CD4-positive, alpha-beta T cell treated with Interleukin-17A for 4 hours (primary cell): ENCODE results near the gene DECR2.
"Not testable (repeated sequence)": the region's sequence is repeated elsewhere in the genome, so short reads cannot be mapped to it uniquely, and the experiment has no call there.

Source experiments
- DNase-seq: peaks from one replicate; pipeline ENCODE4 v3.0.0-alpha.2; 2020; ENCODE audit warnings: mixed read lengths

The DECR2 gene

DNA sequence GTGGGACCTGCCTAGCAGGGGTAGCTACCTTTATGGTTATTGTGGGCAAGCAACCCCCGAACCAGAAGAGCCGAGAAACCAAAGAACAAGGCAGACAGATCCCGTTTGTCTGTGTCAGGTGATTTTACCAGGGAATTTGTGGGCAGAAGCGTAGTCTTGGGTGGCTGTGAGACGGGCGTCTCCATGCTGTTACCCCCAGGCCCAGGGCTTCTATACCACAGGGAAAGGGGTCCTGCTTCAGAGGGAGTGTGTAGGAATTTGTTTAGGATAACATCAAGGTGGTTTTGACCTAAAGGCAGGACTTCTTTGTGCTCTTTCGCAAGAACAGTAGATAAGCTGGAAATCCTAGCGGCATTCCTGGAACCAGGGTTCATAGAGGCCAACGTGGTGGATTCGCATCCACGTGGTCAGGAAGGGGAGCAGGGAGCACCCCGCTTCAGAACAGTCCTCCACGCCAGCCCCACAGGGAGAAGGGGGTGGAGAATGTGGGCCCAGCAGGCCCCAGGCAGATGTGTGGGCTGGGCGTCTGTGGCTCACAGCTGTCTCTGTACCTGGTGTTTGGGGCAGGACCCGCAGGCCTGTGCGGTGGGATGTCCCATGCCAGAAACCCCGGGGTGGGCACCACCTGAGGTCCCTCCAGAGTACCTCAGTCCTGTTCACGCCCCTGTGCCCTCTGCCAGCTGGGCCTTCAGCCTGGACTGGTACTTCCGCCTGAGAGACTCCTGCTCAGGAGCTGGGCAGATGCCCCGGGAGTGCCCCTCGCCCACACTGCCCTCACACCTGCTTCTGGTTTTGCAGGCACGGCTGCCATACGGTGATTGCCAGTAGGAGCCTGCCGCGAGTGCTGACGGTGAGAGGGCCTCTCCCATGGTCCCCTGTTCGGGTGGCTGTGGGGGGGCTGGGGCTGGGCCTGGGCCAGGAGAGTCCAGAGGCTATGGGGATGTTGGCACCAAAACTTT lies 4.1 kb downstream of the DECR2 start:
- no peak for DNase-seq

DNA sequence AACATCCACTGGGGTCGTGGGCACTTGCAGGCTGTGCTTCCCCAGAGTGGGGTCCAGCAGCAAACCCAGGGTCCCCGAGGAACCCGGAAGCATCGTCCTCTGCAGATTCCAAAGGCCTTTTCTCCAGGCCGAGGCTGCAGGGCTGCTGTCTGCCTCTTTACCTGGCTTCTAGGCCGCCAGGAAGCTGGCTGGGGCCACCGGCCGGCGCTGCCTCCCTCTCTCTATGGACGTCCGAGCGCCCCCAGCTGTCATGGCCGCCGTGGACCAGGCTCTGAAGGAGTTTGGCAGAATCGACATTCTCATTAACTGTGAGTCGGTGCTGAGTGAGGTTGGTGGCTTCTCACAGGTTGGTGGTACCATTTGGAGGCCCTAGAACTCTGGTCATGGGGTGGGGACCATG lies 5.6 kb downstream of the DECR2 start:
- DNase-seq: no peak

DNA sequence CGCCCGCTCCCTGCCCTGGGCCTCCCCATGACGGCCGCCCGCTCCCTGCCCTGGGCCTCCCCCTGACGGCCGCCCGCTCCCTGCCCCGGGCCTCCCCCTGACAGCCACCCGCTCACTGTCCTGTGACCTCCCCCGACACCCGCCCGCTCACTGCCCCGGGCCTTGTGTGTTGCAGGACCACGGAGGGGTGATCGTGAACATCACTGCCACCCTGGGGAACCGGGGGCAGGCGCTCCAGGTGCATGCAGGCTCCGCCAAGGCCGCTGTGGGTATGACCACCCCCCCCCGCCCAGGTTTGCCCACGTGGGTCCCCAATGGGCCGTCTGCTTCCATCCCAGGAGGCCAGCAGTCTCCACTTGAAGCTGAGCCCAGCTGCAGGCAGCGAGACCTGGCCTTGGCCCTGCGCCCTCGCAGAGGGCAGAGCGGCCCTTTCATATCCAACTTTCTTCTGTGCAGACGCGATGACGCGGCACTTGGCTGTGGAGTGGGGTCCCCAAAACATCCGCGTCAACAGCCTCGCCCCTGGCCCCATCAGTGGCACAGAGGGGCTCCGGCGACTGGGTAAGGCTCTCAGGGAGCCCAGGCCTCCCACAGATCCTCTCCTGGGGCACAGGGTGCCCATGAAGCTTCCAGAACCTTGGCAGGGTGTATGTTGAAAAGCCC lies 9.0 kb downstream of the DECR2 start:
- DNase-seq: no peak

DNA sequence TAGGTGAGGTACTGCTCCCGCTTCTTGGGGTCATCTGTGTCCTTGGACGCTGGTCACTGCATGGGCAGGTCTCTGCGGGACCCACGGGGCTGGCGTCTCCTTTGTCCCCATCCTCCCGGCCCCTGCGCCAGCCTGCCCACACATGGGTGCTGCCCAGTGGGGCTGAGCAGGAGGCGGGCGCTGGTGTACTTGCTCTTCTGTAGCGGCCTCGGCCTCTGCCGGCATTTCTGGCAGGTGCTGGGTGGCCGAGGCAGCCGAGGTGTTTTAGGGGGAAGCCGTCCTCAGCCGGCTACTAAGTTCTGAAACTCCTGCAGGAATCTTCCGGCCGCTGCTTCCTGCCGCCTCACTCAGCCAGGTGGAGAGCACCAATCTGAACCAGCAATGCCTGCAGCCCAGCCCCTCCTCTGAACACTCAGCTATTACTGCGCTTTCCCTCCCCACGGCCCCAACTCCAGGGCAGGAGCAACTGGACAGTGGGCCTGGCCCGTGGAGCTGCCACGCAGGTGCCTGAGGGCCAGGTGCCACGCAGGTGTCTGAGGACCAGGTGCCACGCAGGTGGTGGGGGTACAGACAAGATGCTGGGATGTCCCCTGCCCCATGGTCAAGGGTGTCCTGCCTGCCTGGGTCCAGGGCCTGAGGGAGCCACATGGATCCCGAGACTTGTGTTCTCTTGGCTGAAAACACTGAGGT lies 10.0 kb downstream of the DECR2 start:
- DNase-seq: no peak

DNA sequence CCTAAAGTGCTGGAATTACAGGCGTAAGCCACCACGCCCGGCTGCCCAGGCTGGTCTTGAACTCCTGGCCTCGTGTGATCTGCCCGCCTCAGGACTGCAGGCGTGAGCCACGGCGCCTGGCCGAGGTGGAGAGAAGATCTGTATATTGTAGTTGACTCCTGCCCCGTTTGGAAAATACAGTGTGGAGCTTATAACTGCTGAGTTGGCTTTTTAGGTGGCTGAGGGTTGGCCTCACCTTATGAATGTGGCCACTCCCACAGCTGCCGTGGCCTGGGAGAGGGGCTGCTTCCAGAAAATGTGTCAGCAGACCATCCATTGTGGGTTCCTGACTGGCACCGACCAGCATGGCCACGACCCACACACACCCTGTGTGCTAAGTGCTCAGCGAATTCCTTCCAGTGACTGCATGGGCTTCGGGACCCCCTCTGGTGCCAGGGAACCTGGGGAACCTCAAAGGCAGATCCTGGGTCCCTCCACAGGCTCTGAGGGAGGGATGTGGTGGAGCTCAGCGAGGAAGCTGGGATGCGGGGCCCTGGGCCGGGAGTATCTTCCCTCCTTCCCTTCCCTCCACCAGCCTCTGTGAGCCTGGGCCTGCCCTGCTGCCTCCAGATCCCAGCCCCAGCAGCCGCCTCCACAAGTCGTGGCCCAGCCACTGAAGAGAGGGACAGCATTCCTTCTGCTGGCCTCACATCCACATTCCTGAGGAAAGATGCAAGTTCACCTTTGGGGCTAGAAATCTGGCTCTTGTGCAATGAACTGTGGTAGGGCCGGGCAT lies 12.9 kb downstream of the DECR2 start:
- no peak for DNase-seq

DNA sequence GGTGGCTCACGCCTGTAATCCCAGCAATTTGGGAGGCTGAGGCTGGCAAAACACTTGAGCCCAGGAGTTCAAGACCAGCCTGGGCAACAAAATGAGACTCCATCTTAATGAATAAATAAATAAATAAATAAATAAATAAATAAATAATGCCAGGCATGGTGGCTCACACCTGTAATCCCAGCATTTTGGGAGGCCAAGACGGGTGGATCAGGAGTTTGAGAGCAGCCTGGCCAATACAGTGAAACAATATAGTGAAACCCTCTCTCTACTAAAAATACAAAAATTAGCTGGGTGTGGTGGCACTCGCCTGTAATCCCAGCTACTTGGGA lies 13.4 kb downstream of the DECR2 start:
- DNase-seq: not testable (repeated sequence)

DNA sequence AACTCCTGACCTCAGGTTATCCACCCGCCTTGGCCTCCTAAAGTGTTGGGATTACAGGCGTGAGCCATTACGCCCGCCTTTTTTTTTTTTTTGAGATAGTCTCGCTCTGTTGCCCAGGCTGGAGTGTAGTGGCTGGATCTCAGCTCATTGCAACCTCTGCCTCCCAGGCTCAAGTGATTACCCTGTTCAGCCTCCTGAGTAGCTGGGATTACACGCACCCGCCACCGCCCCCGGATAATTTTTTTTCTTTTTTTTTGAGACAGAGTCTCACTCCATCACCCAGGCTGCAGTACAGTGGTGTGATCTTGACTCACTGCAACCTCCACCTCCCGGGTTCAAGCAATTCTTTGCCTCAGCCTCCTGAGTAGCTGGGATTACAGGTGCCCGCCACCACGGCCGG lies 20.5 kb downstream of the DECR2 start:
- DNase-seq: not testable (repeated sequence)

DNA sequence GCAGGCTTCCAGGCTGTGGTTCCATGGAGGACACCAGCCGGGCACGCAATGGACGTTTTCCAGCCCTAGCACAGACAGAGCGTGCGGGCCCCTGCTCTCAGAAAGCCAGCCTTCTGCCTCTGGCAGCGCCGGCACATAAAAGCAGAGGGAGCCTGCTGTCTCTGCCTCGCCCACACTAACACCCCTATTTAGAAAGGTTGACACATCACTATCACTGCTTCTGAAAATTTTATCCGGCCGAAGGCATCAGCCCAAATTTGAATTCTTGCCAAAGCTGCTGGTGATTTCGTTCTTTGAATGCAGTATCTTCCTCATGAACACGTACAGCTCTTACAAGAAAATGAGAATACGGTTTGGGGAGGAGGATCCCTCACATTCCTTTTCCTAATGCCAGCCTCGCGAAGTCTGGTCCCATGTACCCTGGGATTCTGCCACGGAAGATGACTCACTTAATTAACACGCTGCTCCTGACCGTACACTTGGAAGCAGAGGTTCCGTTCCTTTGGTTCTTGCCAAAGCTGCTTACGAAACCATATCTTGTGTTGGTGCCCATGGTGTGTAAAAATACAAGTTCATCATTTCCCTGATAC lies 22.4 kb downstream of the DECR2 start:
- DNase-seq: no peak

DNA sequence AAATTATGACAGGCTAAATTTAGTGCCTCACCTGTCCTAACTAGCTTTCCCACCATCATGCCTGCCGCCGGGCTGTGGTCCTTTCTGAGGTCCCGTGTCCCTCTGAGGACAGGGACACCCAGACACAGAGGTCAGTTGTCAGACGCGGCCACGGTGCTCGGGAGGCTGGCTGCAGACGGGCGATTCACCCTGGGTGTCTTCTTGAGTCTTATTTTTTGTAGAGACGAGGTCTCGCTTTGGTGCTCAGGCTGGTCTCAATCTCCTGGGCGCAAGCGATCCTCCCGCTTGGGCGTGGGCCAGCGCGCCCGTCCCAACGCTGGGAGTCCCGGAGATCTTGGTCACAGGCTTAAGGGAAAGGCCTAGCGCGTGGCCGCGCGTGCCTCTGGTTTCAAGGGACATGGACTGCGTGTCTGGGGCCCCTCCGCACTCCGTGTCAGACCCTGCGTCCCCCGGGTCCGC lies 23.0 kb downstream of the DECR2 start:
- DNase-seq: peak; percentile 5

DNA sequence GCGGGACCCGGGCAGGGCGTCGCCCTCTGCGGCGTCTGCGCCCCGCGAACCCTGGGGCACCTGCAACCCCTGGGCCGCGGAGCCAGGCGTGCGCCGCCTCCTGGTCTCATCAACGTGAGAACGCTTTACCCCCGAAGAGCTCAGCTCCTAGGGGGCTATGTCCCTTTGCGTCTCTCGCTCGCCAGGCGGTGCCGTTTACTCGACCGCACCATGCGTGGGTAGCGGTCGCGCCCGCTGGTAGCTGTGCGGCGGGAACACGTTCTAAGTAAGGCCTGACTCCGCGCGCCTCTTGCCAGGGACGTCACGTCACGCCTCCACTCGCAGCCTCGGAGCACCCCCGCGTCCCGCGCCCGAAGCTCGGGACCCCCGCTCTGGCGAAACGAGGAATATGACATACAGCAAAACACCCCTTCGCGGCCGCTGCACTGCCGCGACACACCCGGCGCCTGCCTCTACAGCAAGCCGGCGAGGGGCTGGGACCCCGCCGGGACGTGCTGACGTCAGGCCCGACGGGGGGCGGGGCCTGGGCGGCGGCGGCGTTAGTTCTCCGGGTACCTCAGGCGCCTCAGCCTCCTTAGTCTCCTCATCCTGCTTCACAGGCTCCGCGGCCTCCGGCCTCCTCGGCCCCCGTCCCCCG lies 23.5 kb downstream of the DECR2 start, which contains the start of gene RAB11FIP3:
RAB11FIP3 (plus strand) TSS at position 568 of the 637 bp plus-strand sequence. CDS start 358 bp downstream, outside the sequence.
- DNase-seq: peak; percentile 90

DNA sequence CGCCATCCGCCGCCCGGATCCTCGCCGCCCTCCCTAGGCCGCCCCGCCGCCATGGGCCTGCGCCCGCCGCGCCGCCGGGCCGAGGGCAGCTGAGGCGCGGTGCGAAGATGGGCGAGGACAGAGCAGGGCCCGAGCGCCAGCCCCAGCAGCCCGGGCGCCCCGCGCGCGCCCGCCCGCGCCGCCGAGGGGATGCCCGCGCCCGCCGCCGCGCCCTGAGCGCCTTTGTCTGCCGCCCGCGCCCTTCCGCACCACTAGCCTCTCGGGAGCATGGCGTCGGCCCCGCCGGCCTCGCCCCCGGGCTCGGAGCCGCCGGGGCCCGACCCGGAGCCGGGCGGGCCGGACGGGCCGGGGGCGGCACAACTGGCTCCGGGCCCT lies 24.0 kb downstream of the DECR2 start:
- no peak for DNase-seq

DNA sequence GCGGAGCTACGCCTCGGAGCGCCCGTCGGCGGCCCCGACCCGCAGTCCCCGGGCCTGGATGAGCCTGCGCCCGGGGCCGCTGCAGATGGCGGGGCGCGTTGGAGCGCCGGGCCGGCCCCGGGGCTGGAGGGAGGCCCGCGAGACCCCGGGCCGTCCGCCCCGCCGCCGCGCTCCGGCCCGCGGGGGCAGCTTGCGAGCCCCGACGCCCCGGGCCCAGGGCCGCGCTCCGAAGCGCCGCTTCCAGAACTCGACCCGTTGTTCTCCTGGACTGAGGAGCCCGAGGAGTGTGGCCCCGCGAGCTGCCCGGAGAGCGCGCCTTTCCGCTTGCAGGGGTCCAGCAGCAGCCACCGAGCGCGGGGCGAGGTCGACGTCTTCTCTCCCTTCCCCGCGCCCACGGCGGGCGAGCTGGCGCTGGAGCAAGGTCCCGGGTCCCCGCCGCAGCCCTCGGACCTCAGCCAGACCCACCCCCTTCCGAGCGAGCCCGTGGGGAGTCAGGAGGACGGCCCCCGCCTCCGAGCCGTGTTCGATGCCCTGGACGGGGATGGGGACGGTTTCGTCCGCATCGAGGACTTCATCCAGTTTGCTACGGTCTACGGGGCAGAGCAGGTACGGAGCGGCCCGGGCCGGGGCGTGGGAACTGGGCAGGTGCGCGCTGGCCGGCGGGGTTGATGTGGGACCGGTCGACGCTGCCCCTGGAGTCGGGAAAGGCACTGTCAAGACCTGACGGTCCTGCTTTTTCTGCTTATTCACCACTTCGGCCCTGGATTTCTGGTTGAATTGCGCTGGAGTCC lies 24.6 kb downstream of the DECR2 start:
- DNase-seq: peak; percentile 11

DNA sequence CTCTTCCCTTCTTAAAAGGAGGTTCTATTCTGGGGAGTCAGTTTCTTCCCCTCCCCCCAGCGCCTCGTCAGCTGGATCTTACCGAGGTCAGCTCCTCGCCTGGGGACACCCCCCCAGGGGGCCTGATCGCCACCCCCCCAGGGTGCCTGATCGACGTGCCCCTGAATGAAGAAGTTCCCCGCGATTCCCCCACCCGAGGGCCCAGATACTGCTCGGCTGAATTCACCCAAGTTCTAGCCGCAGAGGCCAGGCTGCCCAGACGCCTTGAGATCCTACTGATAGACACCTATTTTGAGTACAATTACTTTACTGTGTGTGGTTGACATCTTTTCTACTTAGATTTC lies 25.2 kb downstream of the DECR2 start:
- peak; percentile 11 for DNase-seq

DNA sequence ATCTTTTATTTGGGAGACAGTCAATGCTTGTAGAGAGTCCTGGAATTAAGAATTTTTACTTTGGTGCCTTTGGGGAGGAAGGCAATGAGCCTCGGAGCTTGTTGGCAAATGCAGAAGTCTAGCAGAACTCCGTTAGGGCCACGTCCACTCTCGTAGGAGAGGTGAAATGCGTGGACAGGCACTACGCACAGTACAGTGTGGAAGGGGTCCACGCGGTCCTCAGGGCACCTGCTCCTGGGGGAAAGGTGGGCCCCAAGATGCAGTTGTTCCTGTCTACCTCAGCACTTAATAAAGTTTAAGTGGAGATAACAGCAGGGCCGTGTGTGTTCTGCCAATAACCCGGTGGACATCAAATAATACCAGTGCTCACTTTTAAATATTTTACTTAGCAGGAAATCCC lies 25.6 kb downstream of the DECR2 start:
- no peak for DNase-seq

DNA sequence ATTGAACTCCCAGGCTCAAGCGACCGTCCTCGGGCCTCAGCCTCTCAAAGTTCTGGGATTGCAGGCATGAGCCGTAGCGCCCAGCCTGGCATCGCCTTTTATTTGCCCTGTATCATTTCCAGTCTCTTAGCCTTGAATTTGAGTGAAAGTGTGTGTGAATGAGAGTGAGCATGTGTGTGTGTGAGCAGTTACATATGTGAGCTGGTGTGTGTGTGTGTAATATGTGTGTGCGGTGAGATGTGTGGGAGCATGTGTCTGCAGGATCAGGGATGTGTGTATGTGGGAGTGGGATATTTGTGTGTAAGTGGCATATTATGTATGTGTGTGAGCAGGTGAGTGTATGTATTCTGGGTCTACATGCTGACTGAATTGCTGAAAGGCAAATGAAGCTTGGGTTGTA lies 29.2 kb downstream of the DECR2 start:
- DNase-seq: no peak

DNA sequence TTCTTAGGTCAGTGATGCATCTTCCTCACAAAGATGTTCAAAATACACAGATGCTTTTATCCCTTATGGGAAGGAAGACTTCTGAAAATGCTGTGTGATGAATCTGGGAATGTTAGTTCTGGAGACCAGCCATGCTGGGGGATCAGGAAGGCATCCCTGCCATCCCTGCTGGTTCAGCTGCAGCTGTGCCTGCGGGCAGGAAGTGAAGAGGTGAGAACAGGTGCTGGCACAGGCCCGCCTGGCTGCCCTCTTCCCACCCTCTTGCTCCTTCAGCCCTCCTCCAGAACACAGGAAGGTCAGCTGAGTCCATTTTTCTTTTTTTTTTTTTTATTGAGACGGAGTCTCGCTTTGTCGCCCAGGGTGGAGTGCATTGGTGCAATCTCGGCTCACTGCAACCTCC lies 38.9 kb downstream of the DECR2 start:
- DNase-seq: no peak

DNA sequence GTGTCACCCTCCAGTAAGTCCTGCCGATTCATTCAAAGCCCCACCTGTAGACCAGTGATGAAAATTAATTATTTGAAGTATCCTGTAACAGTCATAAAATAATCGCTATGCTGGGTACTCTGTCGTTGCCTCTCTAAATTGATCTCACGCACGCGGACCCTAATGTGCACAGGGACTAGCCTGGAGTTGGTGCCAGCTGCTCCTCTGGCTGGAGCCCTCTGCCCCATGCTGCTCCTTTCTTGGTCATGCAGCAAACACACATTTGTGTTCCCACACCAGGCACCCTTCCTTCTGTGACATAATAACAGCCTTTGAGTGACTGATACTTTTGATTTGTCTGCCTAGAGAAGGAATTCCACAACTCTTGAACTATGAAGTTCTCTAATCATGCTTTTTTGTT lies 39.8 kb downstream of the DECR2 start:
- no peak for DNase-seq

DNA sequence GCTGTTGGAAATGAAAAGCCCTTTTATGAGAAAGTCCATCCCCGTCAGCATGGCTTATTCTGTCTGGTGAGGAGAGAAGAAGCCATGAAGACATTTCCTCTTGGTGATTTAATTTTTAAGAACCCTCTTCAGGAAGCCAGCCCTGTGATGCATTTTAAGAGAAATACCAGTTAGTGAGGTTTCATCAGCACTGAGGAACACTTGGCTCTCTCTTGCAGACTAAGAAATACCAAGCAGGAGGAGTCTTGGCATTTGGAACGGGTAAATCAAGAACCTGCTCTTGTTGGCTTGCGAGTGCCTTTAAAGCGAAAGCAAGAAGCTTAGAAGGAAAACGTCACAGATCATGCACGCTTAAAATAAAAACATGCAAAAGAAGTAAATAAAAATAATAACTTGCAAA lies 41.3 kb downstream of the DECR2 start:
- DNase-seq: no peak

DNA sequence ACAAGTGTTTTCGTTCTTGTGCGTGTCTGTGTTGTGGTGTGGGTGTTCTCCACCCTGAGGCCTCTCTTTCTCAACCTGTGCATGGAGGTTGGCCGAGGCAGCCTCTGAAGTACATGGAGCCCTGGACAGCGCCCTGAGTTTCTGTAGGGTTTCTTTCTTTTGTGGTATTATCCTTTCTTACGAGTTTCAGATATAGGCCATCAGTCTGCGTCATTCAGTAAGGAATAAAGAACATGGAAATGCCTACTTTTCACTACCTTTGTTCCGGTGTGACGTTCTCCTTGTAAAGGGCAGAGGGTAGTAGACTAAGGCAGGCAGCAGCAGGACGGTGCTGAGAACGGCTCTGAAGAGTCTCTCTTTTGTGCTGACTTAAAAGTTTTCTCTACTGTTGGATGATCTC lies 42.3 kb downstream of the DECR2 start:
- DNase-seq: no peak

DNA sequence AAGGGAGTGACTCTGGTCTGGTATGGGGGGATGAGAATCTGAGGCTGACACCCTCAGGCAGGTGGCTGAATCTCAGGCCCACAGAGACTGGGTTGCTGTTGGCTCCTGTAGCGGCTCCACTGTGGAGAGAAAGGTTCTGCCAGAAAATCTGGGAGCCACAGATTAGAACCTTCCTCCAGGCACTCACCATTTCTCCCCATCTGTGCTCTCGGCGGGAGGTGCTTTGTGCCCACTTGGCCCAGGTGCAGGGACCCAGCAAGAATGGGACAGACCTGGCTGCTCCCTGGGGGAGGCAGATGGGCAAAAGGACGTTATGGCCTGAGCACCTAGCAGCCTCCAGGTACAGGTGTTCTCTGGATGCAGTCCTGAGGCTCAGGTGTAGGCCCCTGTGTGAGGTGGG lies 43.9 kb downstream of the DECR2 start:
- DNase-seq: no peak

DNA sequence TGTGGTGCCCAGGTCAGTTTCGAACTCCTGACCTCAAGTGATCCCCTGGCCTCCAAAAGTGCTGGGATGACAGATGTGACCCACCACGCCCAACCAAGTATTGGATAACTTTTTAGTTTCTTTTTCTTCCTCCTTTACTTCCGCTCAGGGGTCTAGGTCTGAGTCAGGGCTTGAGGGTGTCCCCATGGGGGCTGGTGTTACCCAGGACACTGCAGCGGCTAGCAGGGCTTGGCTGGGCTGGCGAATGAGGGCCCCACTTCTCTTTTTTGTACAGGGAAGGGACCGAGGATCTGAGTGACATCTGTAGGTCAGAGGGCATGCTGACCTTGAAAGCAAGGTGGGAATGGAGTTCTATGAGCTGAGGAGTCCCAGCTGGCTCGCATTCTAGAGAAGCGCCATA lies 48.7 kb downstream of the DECR2 start:
- no peak for DNase-seq
